H1 (cell line): ENCODE measurements around the gene KCNA1. TPM values are rescaled to one million over a fixed set of nuclear protein-coding genes. Genes with fewer than 3 reads are reported as not detected.

Experiments
- CTCF ChIA-PET: fragments of 300-600 bp; sonication (Branson Sonifier 250); formaldehyde crosslinking; loops from one replicate; lab custom pipeline; 2021; ENCODE audit not compliant: partially characterized antibody; lab: Charles Lee
- POLR2A ChIA-PET: fragments of 300-600 bp; sonication (Branson Sonifier 250); formaldehyde crosslinking; loops from one replicate; lab custom pipeline; 2021; ENCODE audit warnings: inconsistent platforms; ENCODE audit not compliant: partially characterized antibody; lab: Charles Lee
- DNase-seq, 2 experiments: peaks; one replicate each; pipeline versions ENCODE4 v3.0.0 to v3.0.0-alpha.2; 2010 to 2022; ENCODE audit warnings: low spot score in 2 of 2, low read depth in 1 of 2, mixed read lengths in 1 of 2
- FAIRE-seq: peaks from 2 replicates; lab custom pipeline; 2011; peaks lifted over from hg19 to GRCh38; lab: Jason Lieb, UNC
- H2AFZ ChIP-seq: 2 replicates; pipeline ENCODE4 v1.8.1; 2012; ENCODE audit warnings: low read length, inconsistent platforms
- H2AK5ac ChIP-seq: 2 replicates; pipeline ENCODE4 v1.6.1; 2013; ENCODE audit warnings: low read depth, low read length
- H2BK120ac ChIP-seq: replicated peaks from 2 replicates; pipeline ENCODE3; 2013; ENCODE audit warnings: low read depth, low read length, inconsistent platforms
- H2BK12ac ChIP-seq: 2 replicates; pipeline ENCODE4 v1.6.1; 2013; ENCODE audit warnings: low read depth, low read length
- H2BK15ac ChIP-seq: 2 replicates; pipeline ENCODE4 v1.6.1; 2013; ENCODE audit warnings: low read length
- H2BK20ac ChIP-seq: 2 replicates; pipeline ENCODE4 v1.6.1; 2013; ENCODE audit warnings: low read length
- H2BK5ac ChIP-seq: 2 replicates; pipeline ENCODE4 v1.6.1; 2013; ENCODE audit warnings: low read depth, low read length
- H3K14ac ChIP-seq: 2 replicates; pipeline ENCODE4 v1.6.1; 2013; ENCODE audit warnings: inconsistent platforms; ENCODE audit not compliant: insufficient read length
- H3K18ac ChIP-seq: 2 replicates; pipeline ENCODE4 v1.6.1; 2013; ENCODE audit warnings: low read length; ENCODE audit errors: extremely low read depth
- H3K23ac ChIP-seq: 2 replicates; pipeline ENCODE4 v1.6.1; 2013; ENCODE audit warnings: inconsistent platforms; ENCODE audit not compliant: insufficient read length
- H3K23me2 ChIP-seq: 2 replicates; pipeline ENCODE4 v1.6.1; 2013; ENCODE audit warnings: low read depth, low read length
- H3K27ac ChIP-seq: 2 replicates; pipeline ENCODE4 v1.6.1; 2011; ENCODE audit warnings: low read depth, low read length, inconsistent platforms
- H3K27me3 ChIP-seq, 4 experiments: replicated peaks in 1 of 4; 1 replicate in 1 of 4; 2 replicates in 3 of 4; pipeline versions ENCODE4 v1.6.1 to v1.8.1; 2011 to 2013; ENCODE audit warnings: low read length in 3 of 4, mild to moderate bottlenecking in 3 of 4, inconsistent platforms in 2 of 4, mixed read lengths in 2 of 4, moderate library complexity in 1 of 4; ENCODE audit not compliant: control insufficient read depth in 3 of 4, insufficient read depth in 3 of 4; ENCODE audit errors: extremely low read depth in 1 of 4
- H3K36me3 ChIP-seq, 4 experiments: 2 replicates each; pipeline versions ENCODE4 v1.6.1 to v1.8.1; 2011 to 2013; ENCODE audit warnings: mild to moderate bottlenecking in 4 of 4, low read length in 3 of 4, moderate library complexity in 2 of 4, control low read depth in 1 of 4, inconsistent platforms in 1 of 4; ENCODE audit not compliant: insufficient read depth in 4 of 4, control insufficient read depth in 2 of 4
- H3K4ac ChIP-seq: replicated peaks from 2 replicates; pipeline ENCODE3; 2013; ENCODE audit warnings: low read length, low read depth, mixed read lengths, inconsistent platforms; ENCODE audit not compliant: insufficient read length
- H3K4me1 ChIP-seq, 4 experiments: replicated peaks in 1 of 4; 1 replicate in 1 of 4; 2 replicates in 3 of 4; pipeline versions ENCODE4 v1.6.1 to v1.8.1; 2011 to 2013; ENCODE audit warnings: low read length in 3 of 4, inconsistent platforms in 2 of 4, mixed read lengths in 1 of 4; ENCODE audit not compliant: insufficient read depth in 4 of 4, control insufficient read depth in 3 of 4
- H3K4me2 ChIP-seq, 2 experiments: 2 replicates each; pipeline versions ENCODE4 v1.6.1 to v1.8.1; 2011 to 2013; ENCODE audit warnings: low read depth in 2 of 2, low read length in 2 of 2, control low read depth in 1 of 2, inconsistent platforms in 1 of 2, mild to moderate bottlenecking in 1 of 2; ENCODE audit not compliant: insufficient read depth in 1 of 2
- H3K4me3 ChIP-seq, 4 experiments: fragments of 200-600, 300-600 bp in 1 of 4; sonication (generic), shearing (Covaris generic), sonication (Bioruptor Twin) in 1 of 4; 2 replicates each; pipeline versions ENCODE4 v1.5.1 to v1.8.1; 2011 to 2016; ENCODE audit warnings: low read length in 4 of 4, low read depth in 3 of 4, control low read depth in 2 of 4, inconsistent platforms in 2 of 4, mild to moderate bottlenecking in 2 of 4, mixed read lengths in 1 of 4, moderate library complexity in 1 of 4; ENCODE audit not compliant: insufficient read depth in 2 of 4; ENCODE audit errors: extremely low read depth in 1 of 4
- H3K56ac ChIP-seq: replicated peaks from 2 replicates; pipeline ENCODE3; 2013; ENCODE audit warnings: low read depth, mild to moderate bottlenecking, mixed read lengths, low read length, inconsistent platforms; ENCODE audit not compliant: insufficient read length
- H3K79me1 ChIP-seq: 2 replicates; pipeline ENCODE4 v1.6.1; 2013; ENCODE audit warnings: low read depth, low read length, control low read depth
- H3K79me2 ChIP-seq, 2 experiments: 2 replicates each; pipeline versions ENCODE4 v1.6.1 to v1.8.1; 2012 to 2013; ENCODE audit warnings: low read length in 2 of 2, mild to moderate bottlenecking in 2 of 2, inconsistent platforms in 1 of 2; ENCODE audit not compliant: insufficient read depth in 2 of 2, control insufficient read depth in 1 of 2
- H3K9ac ChIP-seq, 4 experiments: replicated peaks in 1 of 4; 1 replicate in 1 of 4; 2 replicates in 3 of 4; pipeline versions ENCODE4 v1.6.1 to v1.8.1; 2011 to 2013; ENCODE audit warnings: low read depth in 3 of 4, low read length in 3 of 4, control low read depth in 2 of 4, mild to moderate bottlenecking in 2 of 4, moderate library complexity in 2 of 4, inconsistent platforms in 1 of 4; ENCODE audit errors: extremely low read depth in 1 of 4
- H3K9me3 ChIP-seq, 2 experiments: 2 replicates each; pipeline versions ENCODE4 v1.6.1 to v1.8.1; 2012 to 2013; ENCODE audit warnings: mild to moderate bottlenecking in 2 of 2, moderate library complexity in 2 of 2, control low read depth in 1 of 2, inconsistent platforms in 1 of 2, low read depth in 1 of 2, low read length in 1 of 2, mixed read lengths in 1 of 2; ENCODE audit not compliant: insufficient read depth in 2 of 2
- H4K20me1 ChIP-seq, 2 experiments: replicated peaks in 1 of 2; 2 replicates each; pipeline versions ENCODE3 to v1.8.1; 2011 to 2013; ENCODE audit warnings: inconsistent platforms in 2 of 2, low read length in 2 of 2, mild to moderate bottlenecking in 1 of 2; ENCODE audit not compliant: insufficient read depth in 2 of 2, control insufficient read depth in 1 of 2
- H4K5ac ChIP-seq: 2 replicates; pipeline ENCODE4 v1.6.1; 2013; ENCODE audit warnings: low read length, low read depth, mixed read lengths, inconsistent platforms; ENCODE audit not compliant: insufficient read length
- H4K8ac ChIP-seq: 2 replicates; pipeline ENCODE4 v1.8.0; 2013; ENCODE audit warnings: mild to moderate bottlenecking, moderate library complexity, low read length, inconsistent platforms; ENCODE audit not compliant: insufficient read depth; ENCODE audit errors: extremely low read depth
- H4K91ac ChIP-seq: replicated peaks from 2 replicates; pipeline ENCODE3; 2013; ENCODE audit warnings: low read length, mixed read lengths, inconsistent platforms; ENCODE audit not compliant: insufficient read length
- ATF3 ChIP-seq: IDR thresholded peaks from 2 replicates; pipeline ENCODE4 v1.6.1; 2011; ENCODE audit warnings: low read depth, mild to moderate bottlenecking, low read length; ENCODE audit not compliant: insufficient read depth
- BACH1 ChIP-seq: IDR thresholded peaks from 2 replicates; pipeline ENCODE4 v1.6.1; 2012; ENCODE audit warnings: low read length, improper control_type of control experiment
- BCL11A ChIP-seq, 2 experiments: IDR thresholded peaks; one replicate each; pipeline ENCODE4 v1.6.1; 2011; ENCODE audit warnings: low read depth in 2 of 2, low read length in 2 of 2, mild to moderate bottlenecking in 2 of 2
- CBX8 ChIP-seq: fragments of 300-800, 300-1000 bp; sonication (generic); IDR thresholded peaks from 2 replicates; pipeline ENCODE4 v1.7.1; 2016; ENCODE audit warnings: low read depth, low read length, borderline replicate concordance
- E2F6 ChIP-seq: IDR thresholded peaks from 2 replicates; pipeline ENCODE4 v1.6.1; 2012; ENCODE audit warnings: inconsistent platforms
- EZH2 ChIP-seq: fragments of 200-600 bp; sonication (generic); IDR thresholded peaks from 2 replicates; pipeline ENCODE4 v1.7.1; 2012; ENCODE audit warnings: low read depth, mild to moderate bottlenecking, moderate library complexity, low read length, inconsistent platforms; ENCODE audit not compliant: severe bottlenecking
- JUN ChIP-seq: IDR thresholded peaks from 2 replicates; pipeline ENCODE4 v1.6.1; 2011; ENCODE audit warnings: low read depth, mild to moderate bottlenecking, improper control_type of control experiment, low read length
- NRF1 ChIP-seq: IDR thresholded peaks from 2 replicates; pipeline ENCODE4 v1.6.1; 2011; ENCODE audit warnings: mild to moderate bottlenecking, low read depth, low read length, improper control_type of control experiment
- SAP30 ChIP-seq: fragments of 300-600 bp; sonication (generic); IDR thresholded peaks from 2 replicates; pipeline ENCODE4 v1.7.1; 2012; ENCODE audit warnings: low read length, moderate library complexity, mild to moderate bottlenecking, inconsistent platforms; ENCODE audit not compliant: insufficient read depth, insufficient replicate concordance
- WGBS, 2 experiments: shearing (Covaris generic) in 1 of 2; methylation state at CpG; one replicate each; pipeline versions ENCODE4 v1.1.6 to v1.1.7; 2013 to 2015; ENCODE audit warnings: low lambda C conversion rate in 2 of 2, mixed read lengths in 2 of 2, inconsistent platforms in 1 of 2, low coverage in 1 of 2, missing lambda C conversion rate in 1 of 2; ENCODE audit not compliant: insufficient replicate concordance in 2 of 2, insufficient coverage in 1 of 2, insufficient read length in 1 of 2; ENCODE audit errors: extremely low coverage in 1 of 2, missing lambda C conversion rate in 1 of 2; 5-methylcytosine and 5-hydroxymethylcytosine counted together
- polyA plus RNA-seq, 7 experiments: library from polyadenylated mRNA; depleted of rRNA in 3 of 7; stranded (reverse) in 5 of 7; unstranded in 2 of 7; fragments of >200 nt in 5 of 7; fragments of 200-250 nt in 2 of 7; gene quantifications; 1 replicate in 5 of 7; 2 replicates in 1 of 7; 4 replicates in 1 of 7; pipeline versions ENCODE4 v1.2.1 to v1.2.3, GENCODE V29; 2011 to 2013; ENCODE audit warnings: missing spikeins in 2 of 7, mixed read lengths in 2 of 7
- total RNA-seq: library from RNA; stranded (reverse); fragmentation: NEBNext Ultra II Directional; extraction: Animal tissue kit (Norgen Biotek cat#: 25700); gene quantifications from 2 replicates; pipeline ENCODE4 v1.2.1, GENCODE V29; 2021
- TF ChIP-seq, protein P1 (sequence below), 3 experiments: IDR thresholded peaks; 1 replicate in 2 of 3; 2 replicates in 1 of 3; pipeline versions ENCODE4 v1.5.1 to v1.6.1; 2011; ENCODE audit warnings: low read length in 3 of 3, mild to moderate bottlenecking in 3 of 3, inconsistent platforms in 2 of 3, low read depth in 1 of 3, moderate library complexity in 1 of 3; ENCODE audit not compliant: insufficient read depth in 1 of 3; ENCODE audit errors: control extremely low read depth in 1 of 3

KCNA1 gene
- total and polyA plus RNA-seq, 2 of the 8 experiments (the other 6 are each of a cell fraction or from before 2014, with no cell fraction given): 0.23 to 0.30 TPM

DNA sequence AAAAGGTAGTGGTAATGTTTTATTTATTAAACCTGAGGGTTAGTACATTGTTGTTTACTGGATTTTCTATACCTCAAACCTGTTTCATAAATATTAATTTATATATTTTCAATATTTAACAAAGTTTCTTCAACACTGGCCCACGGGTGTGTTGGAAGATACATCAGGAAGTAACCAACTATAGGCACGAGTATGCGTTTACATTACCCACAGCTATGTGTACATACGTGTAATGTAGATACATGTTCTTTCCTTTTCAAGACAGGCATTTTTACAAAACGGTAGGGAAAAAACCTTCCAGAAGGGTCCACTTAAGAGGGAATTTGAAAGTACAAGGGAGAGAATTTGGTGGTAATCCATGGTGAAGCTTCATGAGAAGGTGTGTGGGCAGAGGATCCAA, 17.8 kb upstream of the KCNA1 start:
- Histone ChIP-seq H4K8ac (no peak overlapping the region), H3K14ac (no peak overlapping the region), H2BK5ac (no peak overlapping the region), H4K91ac (no peak overlapping the region), H3K4ac (no peak overlapping the region), H3K27ac (no peak overlapping the region), H3K79me2 (no peaks in the 10 kb centered on the region), H2BK12ac (no peak overlapping the region), H3K23ac (no peak overlapping the region), H2BK20ac (no peak overlapping the region), H3K18ac (no peak overlapping the region), H4K5ac (no peak overlapping the region), H3K9ac (no peak overlapping the region), H2AK5ac (no peak overlapping the region), H3K4me2 (no peak overlapping the region), H2BK120ac (no peak overlapping the region), H3K79me1 (no peaks in the 10 kb centered on the region), H3K4me1 (no peaks in the 10 kb centered on the region), H2BK15ac (no peak overlapping the region), H4K20me1 (no peaks in the 10 kb centered on the region), H2AFZ (no peak overlapping the region), H3K56ac (no peak overlapping the region), H3K23me2 (no peaks in the 10 kb centered on the region), H3K27me3 (peaks cover 0 to 2% (median 0%) of the 10 kb centered on the region in 4 experiments; a peak in 2 of 7 replicates), H3K36me3 (no peaks in the 10 kb centered on the region), H3K4me3 (no peak overlapping the region), H3K9me3 (no peaks in the 10 kb centered on the region)
- DNase-seq (no peak), FAIRE-seq (no peak)
- WGBS, 2 experiments: 87% methylated on average over 5 of the region's 5 CpGs; no CpG with 5 or more reads in 1 of the 2 experiments
- CTCF ChIA-PET: interaction anchor here (1.2 kb wide), 1 partner anchor 17 kb away, joined by 6 read pairs; no protein-coding TSS in a partner anchor
- POLR2A ChIA-PET: no interaction called here
- TF ChIP-seq CBX8 (no peak), BACH1 (no peak), ATF3 (no peak), BCL11A (IDR thresholded peaks at IDR 0.05; ENCODE audit: low read depth in 2 of 2, low read length in 2 of 2) (no peak), SAP30 (no peak), EZH2 (no peak), NRF1 (no peak), JUN (no peak), E2F6 (no peak)
- TF ChIP-seq, protein P1, sequence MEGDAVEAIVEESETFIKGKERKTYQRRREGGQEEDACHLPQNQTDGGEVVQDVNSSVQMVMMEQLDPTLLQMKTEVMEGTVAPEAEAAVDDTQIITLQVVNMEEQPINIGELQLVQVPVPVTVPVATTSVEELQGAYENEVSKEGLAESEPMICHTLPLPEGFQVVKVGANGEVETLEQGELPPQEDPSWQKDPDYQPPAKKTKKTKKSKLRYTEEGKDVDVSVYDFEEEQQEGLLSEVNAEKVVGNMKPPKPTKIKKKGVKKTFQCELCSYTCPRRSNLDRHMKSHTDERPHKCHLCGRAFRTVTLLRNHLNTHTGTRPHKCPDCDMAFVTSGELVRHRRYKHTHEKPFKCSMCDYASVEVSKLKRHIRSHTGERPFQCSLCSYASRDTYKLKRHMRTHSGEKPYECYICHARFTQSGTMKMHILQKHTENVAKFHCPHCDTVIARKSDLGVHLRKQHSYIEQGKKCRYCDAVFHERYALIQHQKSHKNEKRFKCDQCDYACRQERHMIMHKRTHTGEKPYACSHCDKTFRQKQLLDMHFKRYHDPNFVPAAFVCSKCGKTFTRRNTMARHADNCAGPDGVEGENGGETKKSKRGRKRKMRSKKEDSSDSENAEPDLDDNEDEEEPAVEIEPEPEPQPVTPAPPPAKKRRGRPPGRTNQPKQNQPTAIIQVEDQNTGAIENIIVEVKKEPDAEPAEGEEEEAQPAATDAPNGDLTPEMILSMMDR (IDR thresholded peaks at IDR 0.05; ENCODE audit: control extremely low read depth in 1 of 3, insufficient read depth in 1 of 3, low read depth in 1 of 3, low read length in 3 of 3): no peak
